Common myeloid progenitor, CD34-positive (primary cell): Measurements from ENCODE around the gene SCARB1.

Experiments
- CTCF ChIA-PET: fragments of 350-600 bp; sonication (Branson Sonifier 250); formaldehyde crosslinking; loops from one replicate; lab custom pipeline; 2021; ENCODE audit warnings: antibody characterized with exemption; lab: Charles Lee
- POLR2A ChIA-PET: fragments of 350-600 bp; sonication (Branson Sonifier 250); formaldehyde crosslinking; loops from one replicate; lab custom pipeline; 2021; ENCODE audit warnings: antibody characterized with exemption; lab: Charles Lee
- DNase-seq, 3 donors: peaks; one replicate each; pipeline versions ENCODE4 v3.0.0 to v3.0.0-alpha.2; 2013
- H3K27ac ChIP-seq, 2 experiments: 1 replicate in 1 of 2; 2 replicates in 1 of 2; pipeline ENCODE4 v1.7.0; 2013; ENCODE audit warnings: inconsistent platforms in 2 of 2, low read length in 2 of 2, mild to moderate bottlenecking in 2 of 2, low read depth in 1 of 2, moderate library complexity in 1 of 2; ENCODE audit not compliant: severe bottlenecking in 2 of 2, insufficient read depth in 1 of 2, poor library complexity in 1 of 2
- H3K27me3 ChIP-seq, 5 experiments: replicated peaks in 2 of 5; 1 replicate in 3 of 5; 2 replicates in 2 of 5; pipeline versions ENCODE4 v1.6.1 to v1.7.0; 2013; ENCODE audit warnings: low read length in 4 of 5, mild to moderate bottlenecking in 2 of 5, moderate library complexity in 2 of 5, inconsistent platforms in 1 of 5; ENCODE audit not compliant: insufficient read depth in 5 of 5, control insufficient read depth in 4 of 5
- H3K36me3 ChIP-seq, 4 experiments: 1 replicate in 2 of 4; 2 replicates in 2 of 4; pipeline versions ENCODE4 v1.6.1 to v1.7.0; 2013; ENCODE audit warnings: low read length in 3 of 4, control low read depth in 1 of 4, mild to moderate bottlenecking in 1 of 4; ENCODE audit not compliant: control insufficient read depth in 4 of 4, insufficient read depth in 4 of 4
- H3K4me1 ChIP-seq, 4 experiments: 1 replicate in 3 of 4; 2 replicates in 1 of 4; pipeline versions ENCODE4 v1.6.1 to v1.7.1; 2013; ENCODE audit warnings: low read length in 3 of 4, mild to moderate bottlenecking in 3 of 4, control low read depth in 1 of 4, inconsistent platforms in 1 of 4, moderate library complexity in 1 of 4; ENCODE audit not compliant: control insufficient read depth in 4 of 4, insufficient read depth in 4 of 4; ENCODE audit errors: control extremely low read depth in 1 of 4
- H3K4me3 ChIP-seq, 7 experiments: 1 replicate in 4 of 7; 2 replicates in 3 of 7; pipeline versions ENCODE4 v1.5.1 to v1.7.0; 2013; ENCODE audit warnings: mild to moderate bottlenecking in 7 of 7, low read length in 6 of 7, moderate library complexity in 6 of 7, inconsistent platforms in 2 of 7, low read depth in 2 of 7, control low read depth in 1 of 7; ENCODE audit not compliant: insufficient read depth in 4 of 7, control insufficient read depth in 1 of 7; ENCODE audit errors: extremely low read depth in 1 of 7
- H3K9me3 ChIP-seq, 5 experiments: 1 replicate in 4 of 5; 2 replicates in 1 of 5; pipeline versions ENCODE4 v1.6.1 to v1.7.1; 2013; ENCODE audit warnings: low read length in 4 of 5, mild to moderate bottlenecking in 2 of 5, inconsistent platforms in 1 of 5, low read depth in 1 of 5, moderate library complexity in 1 of 5; ENCODE audit not compliant: control insufficient read depth in 4 of 5, insufficient read depth in 2 of 5; ENCODE audit errors: control extremely low read depth in 1 of 5
- WGBS: methylation state at CpG from one replicate; pipeline ENCODE4 v1.1.5; 2013; ENCODE audit not compliant: insufficient coverage; 5-methylcytosine and 5-hydroxymethylcytosine counted together

SCARB1 gene

GRCh38 chr12:124856132-124856841 is 7.4 kb downstream of the SCARB1 start:
- CTCF ChIA-PET: interaction anchor here (0.8 to 2.2 kb wide), 5 partner anchors 10 to 43 kb away, joined by 3 to 9 read pairs (median 3); no protein-coding TSS in a partner anchor
- Histone ChIP-seq H3K27me3 (no peaks in the 10 kb centered on the region), H3K36me3 (peaks cover 0 to 55% (median 9%) of the 10 kb centered on the region in 4 experiments), H3K27ac (peak overlapping the region in 1 of 2 experiments; percentile 37), H3K4me3 (peak overlapping the region in 3 of 7 experiments; percentile 13 to 29 (median 16)), H3K9me3 (no peaks in the 10 kb centered on the region), H3K4me1 (peaks cover 6 to 51% (median 41%) of the 10 kb centered on the region in 4 experiments)
- POLR2A ChIA-PET: no interaction called here
- WGBS: 60% methylated on average over 10 of the region's 16 CpGs
- peak; percentile 29 to 62 (median 56) for DNase-seq

GRCh38 chr12:124855275-124855957 is 8.2 kb downstream of the SCARB1 start:
- no peak for DNase-seq
- no peak overlapping the region for H3K4me3 ChIP-seq
- peaks cover 0 to 55% (median 7%) of the 10 kb centered on the region in 4 experiments for H3K36me3 ChIP-seq
- no peaks in the 10 kb centered on the region for H3K9me3 ChIP-seq
- peaks cover 6 to 51% (median 41%) of the 10 kb centered on the region in 4 experiments for H3K4me1 ChIP-seq
- no peak overlapping the region for H3K27ac ChIP-seq
- POLR2A ChIA-PET: interaction anchor here (0.6 kb wide), 1 partner anchor 10 kb away, joined by 3 read pairs; no protein-coding TSS in a partner anchor
- no peaks in the 10 kb centered on the region for H3K27me3 ChIP-seq
- CTCF ChIA-PET: interaction anchor here (0.8 to 2.7 kb wide), 9 partner anchors 11 to 58 kb away, joined by 3 to 9 read pairs (median 3); partner anchors contain the start of gene UBC
- 87% methylated on average over 11 of the region's 15 CpGs for WGBS

- Histone ChIP-seq H3K9me3 (no peaks in the 10 kb centered on the region), H3K4me3 (no peak overlapping the region), H3K27ac (no peak overlapping the region), H3K36me3 (peaks cover 0 to 49% (median 3%) of the 10 kb centered on the region in 4 experiments), H3K27me3 (no peaks in the 10 kb centered on the region), H3K4me1 (peaks cover 6 to 51% (median 41%) of the 10 kb centered on the region in 4 experiments)
- ChIA-PET CTCF (interaction anchor here (0.6 to 2.7 kb wide), 8 partner anchors 13 to 59 kb away, joined by 3 to 9 read pairs (median 4); partner anchors contain the start of gene UBC), POLR2A (interaction anchor here (0.6 kb wide), 1 partner anchor 9 kb away, joined by 3 read pairs; no protein-coding TSS in a partner anchor)
- WGBS: 99% methylated on average over 10 of the region's 11 CpGs
- DNase-seq: no peak
These were observed 9.0 kb downstream of the SCARB1 start for GRCh38 chr12:124854637-124855184.

- no peak overlapping the region for H3K27ac ChIP-seq
These were observed 9.7 kb downstream of the SCARB1 start for GRCh38 chr12:124853781-124854636.

GRCh38 chr12:124852911-124853427 is 10.7 kb downstream of the SCARB1 start:
- POLR2A ChIA-PET: no interaction called here
- no peaks in the 10 kb centered on the region for H3K27me3 ChIP-seq
- H3K4me3 ChIP-seq: no peak overlapping the region
- H3K9me3 ChIP-seq: no peaks in the 10 kb centered on the region
- H3K27ac ChIP-seq: no peak overlapping the region
- DNase-seq: peak in 2 of 3 donors; percentile 28 to 31
- H3K36me3 ChIP-seq: peaks cover 0 to 45% (median 2%) of the 10 kb centered on the region in 4 experiments
- WGBS: 61% methylated on average over 7 of the region's 11 CpGs
- CTCF ChIA-PET: interaction anchor here (0.9 to 2.7 kb wide), 5 partner anchors 16 to 67 kb away, joined by 3 to 9 read pairs (median 3); no protein-coding TSS in a partner anchor
- H3K4me1 ChIP-seq: peaks cover 6 to 51% (median 41%) of the 10 kb centered on the region in 4 experiments

More at GRCh38 chr12:124853781-124854636, 9.7 kb downstream of the SCARB1 start:
- Histone ChIP-seq H3K4me1 (peaks cover 6 to 51% (median 41%) of the 10 kb centered on the region in 4 experiments), H3K9me3 (no peaks in the 10 kb centered on the region), H3K27me3 (no peaks in the 10 kb centered on the region), H3K36me3 (peaks cover 0 to 45% (median 3%) of the 10 kb centered on the region in 4 experiments), H3K4me3 (no peak overlapping the region)
- ChIA-PET POLR2A (no interaction called here), CTCF (interaction anchor here (0.6 to 2.7 kb wide), 9 partner anchors 12 to 60 kb away, joined by 3 to 9 read pairs (median 3); partner anchors contain the start of gene UBC)
- no peak for DNase-seq
- 99% methylated on average over 22 of the region's 24 CpGs for WGBS

GRCh38 chr12:124852329-124852831 is 11.3 kb downstream of the SCARB1 start:
- Histone ChIP-seq H3K27me3 (no peaks in the 10 kb centered on the region), H3K9me3 (no peaks in the 10 kb centered on the region), H3K4me1 (peaks cover 6 to 50% (median 41%) of the 10 kb centered on the region in 4 experiments), H3K27ac (no peak overlapping the region), H3K36me3 (peaks cover 0 to 43% (median 5%) of the 10 kb centered on the region in 4 experiments), H3K4me3 (peak overlapping the region in 3 of 7 experiments; percentile 6 to 47 (median 33))
- WGBS: 16% methylated on average over 10 of the region's 13 CpGs
- ChIA-PET CTCF (interaction anchor here (0.9 to 1.6 kb wide), 3 partner anchors 16 to 68 kb away, joined by 3 to 5 read pairs (median 3); no protein-coding TSS in a partner anchor), POLR2A (no interaction called here)
- peak; percentile 25 to 64 (median 58) for DNase-seq
